ENCODE data around the gene MIB1.

DNA sequence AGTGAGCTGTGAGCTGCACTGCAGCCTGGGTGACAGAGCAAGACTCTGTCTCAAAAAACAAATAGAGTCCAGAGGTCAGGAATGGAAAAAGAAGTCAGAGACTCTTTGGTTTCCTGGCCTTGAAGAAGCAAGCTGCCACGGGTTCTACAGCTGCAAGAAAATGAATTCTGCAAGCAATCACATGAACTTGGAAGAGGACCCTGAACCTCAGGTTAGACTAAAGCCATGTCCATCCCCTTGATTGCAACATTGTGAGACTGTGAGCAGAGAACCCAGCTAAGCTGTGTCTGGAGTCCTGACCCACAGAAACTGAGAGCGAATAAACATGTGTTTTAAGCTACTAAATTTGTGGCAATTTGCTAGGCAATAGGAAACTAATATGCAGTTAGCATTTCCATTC, 12.9 kb upstream of the MIB1 start:
- TF ChIP-seq PPARA (CRISPR knock-in tag; IDR thresholded peaks at IDR 0.05; ENCODE audit: borderline replicate concordance) (no peak), GLIS3 (CRISPR knock-in tag; IDR thresholded peaks at IDR 0.05) (no peak)
- TF ChIP-seq, protein P1, sequence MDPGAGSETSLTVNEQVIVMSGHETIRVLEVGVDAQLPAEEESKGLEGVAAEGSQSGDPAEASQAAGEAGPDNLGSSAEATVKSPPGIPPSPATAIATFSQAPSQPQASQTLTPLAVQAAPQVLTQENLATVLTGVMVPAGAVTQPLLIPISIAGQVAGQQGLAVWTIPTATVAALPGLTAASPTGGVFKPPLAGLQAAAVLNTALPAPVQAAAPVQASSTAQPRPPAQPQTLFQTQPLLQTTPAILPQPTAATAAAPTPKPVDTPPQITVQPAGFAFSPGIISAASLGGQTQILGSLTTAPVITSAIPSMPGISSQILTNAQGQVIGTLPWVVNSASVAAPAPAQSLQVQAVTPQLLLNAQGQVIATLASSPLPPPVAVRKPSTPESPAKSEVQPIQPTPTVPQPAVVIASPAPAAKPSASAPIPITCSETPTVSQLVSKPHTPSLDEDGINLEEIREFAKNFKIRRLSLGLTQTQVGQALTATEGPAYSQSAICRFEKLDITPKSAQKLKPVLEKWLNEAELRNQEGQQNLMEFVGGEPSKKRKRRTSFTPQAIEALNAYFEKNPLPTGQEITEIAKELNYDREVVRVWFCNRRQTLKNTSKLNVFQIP (CRISPR knock-in tag; IDR thresholded peaks at IDR 0.05; ENCODE audit: borderline replicate concordance, low read depth), result no peak

Data from SK-N-SH treated with all-trans-retinoic acid at 6 μM for 48 hours (cell line).